HepG2 (cell line): ENCODE data around the gene TFE3. TPM values are rescaled to one million over a fixed set of nuclear protein-coding genes. Genes with fewer than 3 reads are reported as not detected.
A peak's percentile ranks its signal among the peaks of the same experiment; 100 is the strongest.

Experiments
- ATF7-NPFF ChIP-seq: sonication (generic); formaldehyde crosslinking; IDR thresholded peaks from 2 replicates; pipeline ENCODE4 v1.8.1; 2023; ENCODE audit warnings: mild to moderate bottlenecking, low read depth, missing genetic modification reagents, moderate library complexity
- CAMTA2 ChIP-seq: sonication (generic); formaldehyde crosslinking; IDR thresholded peaks from 2 replicates; pipeline ENCODE4 v1.4.0; 2020; ENCODE audit warnings: mild to moderate bottlenecking, missing genetic modification reagents, borderline replicate concordance
- EZH2 ChIP-seq: conservative IDR thresholded peaks from 2 replicates; pipeline ENCODE4 v1.6.1; 2012; ENCODE audit warnings: mild to moderate bottlenecking, low read depth, low read length, moderate library complexity
- ISX ChIP-seq: sonication (generic); formaldehyde crosslinking; conservative IDR thresholded peaks from 2 replicates; pipeline ENCODE4 v1.5.0; 2020; ENCODE audit warnings: missing genetic modification reagents
- MXI1 ChIP-seq: IDR thresholded peaks from 3 replicates; pipeline ENCODE4 v1.6.1; 2012; ENCODE audit warnings: low read depth, low read length, inconsistent platforms, borderline replicate concordance
- MZF1 ChIP-seq: sonication (generic); formaldehyde crosslinking; IDR thresholded peaks from 2 replicates; pipeline ENCODE4 v1.8.1; 2023; ENCODE audit warnings: mild to moderate bottlenecking, missing genetic modification reagents, borderline replicate concordance
- PHF20 ChIP-seq: sonication (generic); formaldehyde crosslinking; IDR thresholded peaks from 2 replicates; pipeline ENCODE4 v1.5.0; 2020; ENCODE audit warnings: mild to moderate bottlenecking, missing genetic modification reagents
- RFXAP ChIP-seq: sonication (generic); formaldehyde crosslinking; IDR thresholded peaks from 2 replicates; pipeline ENCODE4 v1.4.0; 2020; ENCODE audit warnings: missing genetic modification reagents, borderline replicate concordance
- TFE3 ChIP-seq: IDR thresholded peaks from 2 replicates; pipeline ENCODE4 v1.6.1; 2016
- ZBTB8A ChIP-seq: sonication (generic); formaldehyde crosslinking; IDR thresholded peaks from 2 replicates; pipeline ENCODE4 v1.4.0; 2020; ENCODE audit warnings: mild to moderate bottlenecking, low read depth, missing genetic modification reagents, borderline replicate concordance
- ZFAT ChIP-seq: sonication (generic); formaldehyde crosslinking; conservative IDR thresholded peaks from 2 replicates; pipeline ENCODE4 v1.8.1; 2023; ENCODE audit warnings: missing genetic modification reagents, inconsistent platforms
- ZFP36L1 ChIP-seq: sonication (generic); formaldehyde crosslinking; IDR thresholded peaks from 2 replicates; pipeline ENCODE4 v1.8.0; 2022; ENCODE audit warnings: mild to moderate bottlenecking, missing genetic modification reagents, moderate library complexity
- ZNF12 ChIP-seq: sonication (generic); formaldehyde crosslinking; IDR thresholded peaks from 2 replicates; pipeline ENCODE4 v1.5.0; 2020; ENCODE audit warnings: missing genetic modification reagents
- ZNF230 ChIP-seq: sonication (generic); formaldehyde crosslinking; IDR thresholded peaks from 2 replicates; pipeline ENCODE4 v1.4.0; 2020; ENCODE audit warnings: mild to moderate bottlenecking, missing genetic modification reagents
- ZNF367 ChIP-seq: sonication (generic); formaldehyde crosslinking; IDR thresholded peaks from 2 replicates; pipeline ENCODE4 v1.4.0; 2020; ENCODE audit warnings: missing genetic modification reagents, borderline replicate concordance
- ZNF414 ChIP-seq: sonication (generic); formaldehyde crosslinking; IDR thresholded peaks from 2 replicates; pipeline ENCODE4 v1.5.0; 2020; ENCODE audit warnings: missing genetic modification reagents
- ZNF446 ChIP-seq: sonication (generic); formaldehyde crosslinking; IDR thresholded peaks from 2 replicates; pipeline ENCODE4 v1.5.0; 2020; ENCODE audit warnings: mild to moderate bottlenecking, missing genetic modification reagents
- ZNF792 ChIP-seq: IDR thresholded peaks from 2 replicates; pipeline ENCODE4 v1.6.1; 2016
- polyA plus RNA-seq, 8 experiments: library from polyadenylated mRNA; depleted of rRNA in 3 of 8; stranded (reverse) in 7 of 8; unstranded in 1 of 8; fragments of >200 nt; fragmentation: Illumina TruSeq in 4 of 8; extraction: Trizol in 4 of 8; gene quantifications; 2 replicates each; pipeline versions ENCODE4 v1.2.1 to v1.2.3, GENCODE V29; 2011 to 2016; ENCODE audit warnings: low read depth in 4 of 8, missing spikeins in 1 of 8, mixed read lengths in 1 of 8; ENCODE audit not compliant: insufficient read depth in 1 of 8
- total RNA-seq, 5 experiments: library from RNA; depleted of rRNA; stranded (reverse); fragments of >200 nt; fragmentation: Illumina TruSeq; extraction: Trizol; gene quantifications; 2 replicates each; pipeline ENCODE4 v1.2.3, GENCODE V29; 2016; ENCODE audit warnings: low read depth in 1 of 5

The TFE3 gene
- total and polyA plus RNA-seq, 2 of the 13 experiments (the other 11 are each of a cell fraction or from before 2014, with no cell fraction given), result 8.3 to 12.3 TPM

- TF ChIP-seq ZNF367 (CRISPR knock-in tag) (no peak), ZFP36L1 (CRISPR knock-in tag) (no peak), MZF1 (CRISPR knock-in tag) (no peak), TFE3 (CRISPR knock-in tag) (no peak), ZNF230 (CRISPR knock-in tag) (no peak), ZNF792 (CRISPR knock-in tag) (no peak), ZNF12 (CRISPR knock-in tag) (no peak), ZFAT (CRISPR knock-in tag) (no peak), RFXAP (CRISPR knock-in tag) (no peak), MXI1 (no peak), EZH2 (no peak), ATF7-NPFF (CRISPR knock-in tag) (no peak), CAMTA2 (CRISPR knock-in tag) (no peak), ISX (no peak), ZBTB8A (CRISPR knock-in tag) (no peak), PHF20 (CRISPR knock-in tag) (peak; percentile 49; the same call in 1 of the 2 replicates), ZNF446 (CRISPR knock-in tag) (no peak), ZNF414 (no peak)
Observed at GRCh38 chrX:49002091-49002935, 40.8 kb downstream of the TFE3 start, which contains the start of gene GRIPAP1 (continued).
